ENCODE results near the gene DBP. TPM values are rescaled to one million over a fixed set of nuclear protein-coding genes. Genes with fewer than 3 reads are reported as not detected.

DBP gene
- total RNA-seq, 2 experiments from 2014 or later = 24.1 to 25.8 TPM

- CTCF ChIA-PET = interaction anchor here (0.5 to 2.2 kb wide), 20 partner anchors 8 to 321 kb away, joined by 3 to 10 read pairs (median 4); partner anchors contain the start of genes DBP, EMP3 and NUCB1
- Mint-ChIP-seq H3K27me3 (peaks cover 2% of the 10 kb centered on the region), H3K9me3 (no peaks in the 10 kb centered on the region), H3K4me1 (peaks cover 47% of the 10 kb centered on the region), H3K27ac (peak overlapping the region; percentile 89), H3K4me3 (peak overlapping the region; percentile 76), H3K36me3 (ENCODE audit: low read depth) (no peaks in the 10 kb centered on the region)
- DNase-seq = no peak
- POLR2A ChIA-PET = interaction anchor here (0.7 kb wide), 1 partner anchor 11 kb away, joined by 4 read pairs; no protein-coding TSS in a partner anchor
Measured at GRCh38 chr19:48645620-48646000, 8.4 kb upstream of the DBP start.

- Mint-ChIP-seq H3K4me1 (peaks cover 45% of the 10 kb centered on the region), H3K4me3 (peak overlapping the region; percentile 76), H3K9me3 (no peaks in the 10 kb centered on the region), H3K27me3 (peaks cover 2% of the 10 kb centered on the region), H3K27ac (peak overlapping the region; percentile 89), H3K36me3 (ENCODE audit: low read depth) (no peaks in the 10 kb centered on the region)
- ChIA-PET POLR2A (interaction anchor here (0.7 kb wide), 1 partner anchor 11 kb away, joined by 4 read pairs; no protein-coding TSS in a partner anchor), CTCF (interaction anchor here (0.5 to 2.2 kb wide), 14 partner anchors 11 to 255 kb away, joined by 3 to 10 read pairs (median 4); partner anchors contain the start of gene NUCB1)
- peak; percentile 81 for DNase-seq
Measured at GRCh38 chr19:48644839-48645619, 7.8 kb upstream of the DBP start.

GRCh38 chr19:48644355-48644754 lies 7.2 kb upstream of the DBP start:
- Mint-ChIP-seq H3K27ac (no peak overlapping the region), H3K9me3 (no peaks in the 10 kb centered on the region), H3K4me1 (peaks cover 45% of the 10 kb centered on the region), H3K4me3 (no peak overlapping the region), H3K27me3 (peaks cover 2% of the 10 kb centered on the region), H3K36me3 (ENCODE audit: low read depth) (no peaks in the 10 kb centered on the region)
- ChIA-PET CTCF (interaction anchor here (0.6 to 2.2 kb wide), 3 partner anchors 11 to 198 kb away, joined by 3 to 10 read pairs (median 3); no protein-coding TSS in a partner anchor), POLR2A (no interaction called here)
- DNase-seq = no peak

DNA sequence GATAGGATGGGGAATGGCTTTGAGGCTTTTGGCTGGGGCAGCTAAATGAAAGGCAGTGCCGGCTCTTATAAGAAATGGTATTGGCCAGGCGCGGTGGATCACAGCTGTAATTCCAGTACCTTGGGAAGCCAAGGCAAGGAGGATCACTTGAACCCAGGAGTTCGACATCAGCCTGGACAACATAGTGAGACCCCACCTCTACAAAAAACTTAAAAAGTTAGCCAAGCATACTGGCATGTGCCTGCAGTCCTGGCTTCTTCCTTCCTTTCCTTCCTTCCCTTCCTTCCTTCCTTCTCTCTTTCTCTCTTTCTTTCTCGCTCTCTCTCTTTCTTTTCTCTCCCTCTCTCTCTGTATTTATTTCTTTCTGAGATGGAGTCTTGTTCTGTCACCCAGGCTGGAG lies 5.7 kb upstream of the DBP start:
- CTCF ChIA-PET = no interaction called here

DNA sequence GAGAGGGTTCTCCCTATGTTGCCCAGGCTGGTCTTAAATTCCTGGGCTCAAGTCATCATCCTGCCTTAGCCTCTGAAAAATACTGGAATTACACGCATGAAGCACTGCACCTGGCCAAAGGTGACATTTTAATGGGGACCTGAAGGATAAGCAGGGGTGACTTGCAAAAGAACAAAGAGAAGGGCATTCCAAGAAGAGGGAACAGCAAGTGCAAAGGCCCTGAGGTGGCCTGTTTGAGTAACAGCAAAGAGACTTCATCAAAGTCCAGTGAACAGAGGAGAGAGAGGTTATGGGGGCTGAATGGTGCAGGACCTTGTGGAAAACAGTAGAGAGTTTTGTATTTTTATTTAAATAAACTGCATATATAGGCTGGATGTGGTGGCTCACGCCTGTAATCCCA lies 4.7 kb upstream of the DBP start:
- no peak overlapping the region for H3K27ac Mint-ChIP-seq
- ChIA-PET POLR2A (no interaction called here), CTCF (interaction anchor here (0.6 to 0.8 kb wide), 2 partner anchors 11 to 36 kb away, joined by 3 to 5 read pairs; no protein-coding TSS in a partner anchor)
- peaks cover 42% of the 10 kb centered on the region for H3K4me1 Mint-ChIP-seq
- peaks cover 2% of the 10 kb centered on the region for H3K27me3 Mint-ChIP-seq
- no peak overlapping the region for H3K4me3 Mint-ChIP-seq
- no peak for DNase-seq
- peaks cover 6% of the 10 kb centered on the region for H3K36me3 Mint-ChIP-seq (ENCODE audit: low read depth)
- peaks cover 3% of the 10 kb centered on the region for H3K9me3 Mint-ChIP-seq

More for the DNA sequence above, 5.7 kb upstream of the DBP start:
- Mint-ChIP-seq H3K4me1 (peaks cover 48% of the 10 kb centered on the region), H3K27ac (no peak overlapping the region), H3K36me3 (ENCODE audit: low read depth) (peaks cover 6% of the 10 kb centered on the region), H3K4me3 (no peak overlapping the region), H3K27me3 (peaks cover 2% of the 10 kb centered on the region), H3K9me3 (peaks cover 3% of the 10 kb centered on the region)
- POLR2A ChIA-PET = no interaction called here
- DNase-seq = no peak

GRCh38 chr19:48639483-48640375 lies 2.5 kb upstream of the DBP start:
- peaks cover 6% of the 10 kb centered on the region for H3K36me3 Mint-ChIP-seq (ENCODE audit: low read depth)
- H3K9me3 Mint-ChIP-seq = peaks cover 3% of the 10 kb centered on the region
- CTCF ChIA-PET = interaction anchor here (0.6 kb wide), 1 partner anchor 23 kb away, joined by 3 read pairs; no protein-coding TSS in a partner anchor
- peak overlapping the region; percentile 99 for H3K27ac Mint-ChIP-seq
- DNase-seq = no peak
- H3K4me1 Mint-ChIP-seq = peaks cover 36% of the 10 kb centered on the region
- H3K27me3 Mint-ChIP-seq = no peaks in the 10 kb centered on the region
- POLR2A ChIA-PET = no interaction called here
- H3K4me3 Mint-ChIP-seq = peak overlapping the region; percentile 50

DNA sequence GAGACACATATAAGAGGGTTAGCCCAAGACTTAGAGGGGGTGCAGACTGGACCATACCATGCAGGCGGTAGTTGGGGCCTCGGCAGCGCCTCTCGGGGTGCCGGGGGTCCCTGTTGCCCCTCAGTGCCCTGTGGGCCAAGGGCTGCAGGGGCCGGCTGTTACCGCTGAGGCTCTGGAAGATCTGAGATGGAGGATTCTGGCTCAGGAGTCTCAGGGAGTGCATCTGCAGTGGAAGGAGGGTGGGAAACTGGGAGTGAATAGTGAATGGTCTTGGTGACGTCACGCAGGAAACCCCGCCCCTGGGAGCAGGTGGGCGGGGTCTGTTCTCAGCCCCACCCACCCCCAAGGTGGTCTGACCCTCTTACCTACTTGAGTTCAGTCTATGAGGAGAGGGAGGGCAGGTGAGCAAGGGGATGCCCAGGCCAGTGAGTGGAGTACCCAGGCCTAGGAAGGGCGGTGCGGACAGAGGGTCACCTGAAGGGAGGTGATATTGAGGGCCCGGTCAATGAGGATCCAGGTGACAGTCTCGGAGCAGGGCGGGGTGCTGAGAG lies 1.7 kb upstream of the DBP start:
- H3K4me3 Mint-ChIP-seq = peak overlapping the region; percentile 94
- H3K9me3 Mint-ChIP-seq = peaks cover 3% of the 10 kb centered on the region
- H3K27ac Mint-ChIP-seq = peak overlapping the region; percentile 99
- no peak for DNase-seq
- peaks cover 8% of the 10 kb centered on the region for H3K36me3 Mint-ChIP-seq (ENCODE audit: low read depth)
- ChIA-PET CTCF (interaction anchor here (0.9 kb wide), 1 partner anchor 12 kb away, joined by 3 read pairs; no protein-coding TSS in a partner anchor), POLR2A (no interaction called here)
- H3K4me1 Mint-ChIP-seq = peaks cover 37% of the 10 kb centered on the region
- no peaks in the 10 kb centered on the region for H3K27me3 Mint-ChIP-seq

DNA sequence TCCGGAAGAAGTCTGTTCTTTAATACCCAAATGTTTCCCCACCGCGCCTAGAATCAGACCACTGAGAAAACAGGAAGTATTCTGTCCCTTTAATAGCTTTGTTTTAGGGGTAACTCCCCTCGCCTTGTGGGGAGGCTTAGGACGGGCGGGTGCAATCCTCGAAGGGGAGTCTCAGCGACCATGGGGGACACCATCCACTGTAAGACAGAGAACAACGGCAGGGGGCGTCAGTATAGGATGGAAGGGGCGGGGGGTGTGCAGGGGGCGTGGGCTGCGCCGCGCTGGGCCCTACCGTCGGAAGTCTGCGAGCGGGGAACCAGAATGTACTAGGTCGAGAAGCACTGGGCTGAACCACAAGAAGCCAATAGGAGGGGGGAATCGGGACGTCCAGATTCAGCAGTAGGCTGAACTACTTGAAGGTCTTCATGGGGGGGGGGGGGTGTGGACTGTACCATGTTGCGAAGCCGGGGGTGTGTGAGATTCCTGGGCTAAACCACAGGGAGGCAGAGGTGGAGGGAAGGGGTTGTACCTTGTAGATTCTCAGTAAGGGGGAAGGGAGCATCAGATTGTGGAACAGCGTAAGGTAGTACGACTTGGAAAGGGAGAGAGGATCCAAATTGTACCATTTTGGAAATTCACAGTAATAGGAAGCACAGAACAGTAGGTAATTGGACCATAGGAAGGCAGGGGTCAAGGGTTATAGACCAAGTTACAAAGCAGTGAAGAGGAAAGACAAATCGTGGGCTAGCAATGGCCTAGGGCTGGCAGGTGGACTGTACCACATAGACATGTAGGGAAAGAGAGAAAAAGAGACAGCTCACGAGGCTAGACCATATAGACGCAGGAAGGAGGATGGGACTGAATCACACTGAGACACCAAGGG lies 1.0 kb upstream of the DBP start:
- POLR2A ChIA-PET = interaction anchor here (0.7 kb wide), 1 partner anchor 208 kb away, joined by 7 read pairs; no protein-coding TSS in a partner anchor
- CTCF ChIA-PET = interaction anchor here (0.9 kb wide), 2 partner anchors 8 to 13 kb away, joined by 3 to 5 read pairs; partner anchors contain the start of gene CA11
- H3K9me3 Mint-ChIP-seq = peaks cover 3% of the 10 kb centered on the region

GRCh38 chr19:48637449-48637947 lies 319 bp upstream of the DBP start:
- H3K36me3 Mint-ChIP-seq (ENCODE audit: low read depth) = peaks cover 10% of the 10 kb centered on the region
- DNase-seq = peak; percentile 100
- ChIA-PET CTCF (interaction anchor here (0.9 kb wide), 1 partner anchor 9 kb away, joined by 5 read pairs; the partner anchor contains the start of gene CA11), POLR2A (interaction anchor here (0.7 kb wide), 1 partner anchor 208 kb away, joined by 7 read pairs; no protein-coding TSS in a partner anchor)
- H3K4me3 Mint-ChIP-seq = peak overlapping the region; percentile 94
- H3K9me3 Mint-ChIP-seq = peaks cover 3% of the 10 kb centered on the region
- H3K4me1 Mint-ChIP-seq = peaks cover 48% of the 10 kb centered on the region
- H3K27me3 Mint-ChIP-seq = no peaks in the 10 kb centered on the region
- peak overlapping the region; percentile 99 for H3K27ac Mint-ChIP-seq

More for the DNA sequence above, 1.0 kb upstream of the DBP start:
- Mint-ChIP-seq H3K4me1 (peaks cover 44% of the 10 kb centered on the region), H3K27me3 (no peaks in the 10 kb centered on the region), H3K27ac (peak overlapping the region; percentile 99), H3K4me3 (peak overlapping the region; percentile 94), H3K36me3 (ENCODE audit: low read depth) (peaks cover 8% of the 10 kb centered on the region)
- peak; percentile 91 for DNase-seq

DNA sequence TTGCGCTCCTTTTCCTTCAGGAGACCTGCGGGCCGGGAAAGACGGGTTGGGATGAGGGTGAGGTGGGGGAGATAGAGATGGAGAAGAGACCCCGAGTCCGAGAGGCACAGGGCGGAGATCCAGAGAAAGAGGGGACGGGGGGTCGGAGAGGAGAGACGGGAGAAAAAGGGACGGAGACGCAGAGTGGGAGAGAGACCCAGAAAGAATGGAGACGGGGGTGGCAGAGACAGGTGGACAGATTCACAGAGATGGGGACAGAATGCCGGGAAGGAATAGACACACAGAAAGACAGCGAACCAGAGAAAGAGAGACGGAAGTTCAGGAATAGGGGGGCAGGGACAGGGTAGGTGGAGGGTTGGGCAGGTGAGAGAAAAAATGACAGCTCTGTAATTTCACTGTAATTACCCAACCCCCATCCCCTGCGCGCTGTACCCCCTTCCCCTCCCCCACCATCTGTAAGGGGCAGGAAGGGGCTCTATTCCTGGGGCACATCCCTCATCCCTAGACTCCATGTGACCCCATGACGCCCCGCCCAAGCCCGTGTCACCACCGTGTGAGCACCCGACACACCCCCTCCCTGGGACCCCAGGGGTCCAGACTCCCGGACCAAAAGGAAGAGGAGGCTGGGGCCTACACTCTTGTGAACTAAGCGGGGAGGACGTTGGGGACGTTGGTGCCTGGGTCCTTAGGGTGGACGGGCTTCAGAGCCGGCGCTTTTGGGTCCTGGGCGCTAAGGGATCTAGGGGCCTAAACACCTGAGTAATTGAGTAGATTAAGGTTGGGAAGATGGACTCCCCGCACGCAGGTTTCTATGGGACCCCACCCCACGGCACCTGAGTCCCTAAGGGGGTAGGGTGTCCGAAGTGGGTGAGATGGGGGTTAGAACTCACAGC lies 967 bp downstream of the DBP start:
- Mint-ChIP-seq H3K4me1 (peaks cover 55% of the 10 kb centered on the region), H3K4me3 (peak overlapping the region; percentile 94), H3K27ac (peak overlapping the region; percentile 99), H3K9me3 (peaks cover 3% of the 10 kb centered on the region), H3K36me3 (ENCODE audit: low read depth) (peaks cover 13% of the 10 kb centered on the region), H3K27me3 (no peaks in the 10 kb centered on the region)
- DNase-seq = peak; percentile 38
- ChIA-PET CTCF (no interaction called here), POLR2A (no interaction called here)
